Diencephalon (tissue), 1 donor: ENCODE results near the gene ZNF480. TPM values are rescaled to one million over a fixed set of nuclear protein-coding genes. Genes with fewer than 3 reads are reported as not detected.

Experiments used
- small RNA-seq: library from RNA; depleted of rRNA; stranded (forward); fragments of <200 nt; gene quantifications from one replicate; pipeline ENCODE3, GENCODE V24; 2014
- total RNA-seq: library from RNA; depleted of rRNA; stranded (reverse); fragments of >200 nt; gene quantifications from one replicate; pipeline ENCODE4 v1.2.3, GENCODE V29; 2014

ZNF480 gene
- 10.8 TPM for total RNA-seq

GRCh38 chr19:52296773-52297600 is at the start of gene ZNF480:
TSS of gene ZNF480 (plus strand) at chr19:52297169. CDS start at chr19:52300413, 3,244 bp downstream.

GRCh38 chr19:52269338-52270261 is 27.4 kb upstream of the ZNF480 start, which contains the start of gene ZNF766:
TSS of gene ZNF766 (plus strand) at chr19:52269587. CDS start at chr19:52269614, 27 bp downstream.

GRCh38 chr19:52336117-52336790 is 39.3 kb downstream of the ZNF480 start, which contains the start of gene ZNF610:
TSS of gene ZNF610 (plus strand) at chr19:52336243. CDS start at chr19:52349173, 12,930 bp downstream.

GRCh38 chr19:52369559-52370340 is 72.8 kb downstream of the ZNF480 start, which contains the start of gene ZNF880:
TSS of gene ZNF880 (plus strand) at chr19:52369923. CDS start at chr19:52369966, 43 bp downstream.

Small RNA genes lying within 50 kb of the gene (small RNA-seq; reads per million reads assigned to genes)
- 0.15 reads per million for gene MIR643
- gene RF00019, result not detected

Other genes starting within 250 kb of the ZNF480 start
- gene ZNF432, start 248.3 kb upstream of the ZNF480 start, total RNA-seq, result 22.4 TPM
- gene ZNF841, start 201.4 kb upstream of the ZNF480 start, total RNA-seq, result 42.0 TPM
- gene ZNF616, start 157.2 kb upstream of the ZNF480 start, total RNA-seq, result 23.3 TPM
- 34.6 TPM for gene ZNF836, start 125.5 kb upstream of the ZNF480 start, total RNA-seq
- gene PPP2R1A, start 107.1 kb upstream of the ZNF480 start, total RNA-seq, result 180 TPM
- gene ZNF766, start 27.6 kb upstream of the ZNF480 start, total RNA-seq, result 11.5 TPM
- 21.7 TPM for gene ZNF610, start 39.1 kb downstream of the ZNF480 start, total RNA-seq
- 128 TPM for gene ZNF880, start 72.8 kb downstream of the ZNF480 start, total RNA-seq
- gene ZNF528, start 100.7 kb downstream of the ZNF480 start, total RNA-seq, result 72.9 TPM
- gene ZNF534, start 132.0 kb downstream of the ZNF480 start, total RNA-seq, result 2.8 TPM
- 32.5 TPM for gene ZNF578, start 156.4 kb downstream of the ZNF480 start, total RNA-seq
- 36.2 TPM for gene ZNF808, start 230.5 kb downstream of the ZNF480 start, total RNA-seq